ENCODE data around the gene FES. TPM values are rescaled to one million over a fixed set of nuclear protein-coding genes. Genes with fewer than 3 reads are reported as not detected.

The FES gene
- total RNA-seq, 2 experiments from 2014 or later = 3.2 to 3.3 TPM

GRCh38 chr15:90906181-90906849, 22.0 kb downstream of the FES start:
- H3K4me3 ChIP-seq (ENCODE audit: low read depth, low read length, poor library complexity, severe bottlenecking) = no peak overlapping the region
- H2AFZ ChIP-seq (ENCODE audit: low read length) = no peak overlapping the region
- no peak overlapping the region for H3K4me2 ChIP-seq (ENCODE audit: low read length)
- no peak for TF ChIP-seq EZH2phosphoT487 (IDR thresholded peaks at IDR 0.05; ENCODE audit: borderline replicate concordance, low read depth, low read length)
- no peak for TF ChIP-seq CTCF (conservative IDR thresholded peaks at IDR 0.05; ENCODE audit: low read length)
- H3K27ac ChIP-seq (ENCODE audit: low read depth, low read length, poor library complexity, severe bottlenecking) = no peak overlapping the region
- H3K4me1 ChIP-seq (ENCODE audit: insufficient read depth, low read length, poor library complexity, severe bottlenecking) = peaks cover 22% of the 10 kb centered on the region
- no TSS peak for BruUV-seq (replicated peaks)
- no peak for DNase-seq (ENCODE audit: low spot score)
- H3K36me3 ChIP-seq (ENCODE audit: insufficient read depth, low read length) = no peaks in the 10 kb centered on the region
- CTCF ChIA-PET (ENCODE audit: unreplicated experiment) = interaction anchor here (1.1 kb wide), 1 partner anchor 26 kb away, joined by 3 read pairs; the partner anchor contains the start of gene HDDC3
- POLR2A ChIA-PET = interaction anchor here (0.9 to 1.3 kb wide), 3 partner anchors 12 to 186 kb away, joined by 3 read pairs; no protein-coding TSS in a partner anchor
- no peaks in the 10 kb centered on the region for H3K9me2 ChIP-seq (ENCODE audit: insufficient read depth, low read length)
- H4K20me1 ChIP-seq (ENCODE audit: insufficient read depth, low read length) = no peaks in the 10 kb centered on the region
- intact Hi-C loops (cut with micrococcal nuclease; ENCODE audit: unreplicated experiment) = no loop called here
- H3K9me3 ChIP-seq (ENCODE audit: low read length) = no peaks in the 10 kb centered on the region
- no peaks in the 10 kb centered on the region for H3K79me2 ChIP-seq (ENCODE audit: insufficient read depth, low read depth, low read length)

GRCh38 chr15:90907051-90907660, 22.9 kb downstream of the FES start:
- no peak overlapping the region for H3K4me2 ChIP-seq (ENCODE audit: low read length)
- ChIA-PET CTCF (ENCODE audit: unreplicated experiment) (no interaction called here), POLR2A (interaction anchor here (0.9 kb wide), 1 partner anchor 16 kb away, joined by 3 read pairs; no protein-coding TSS in a partner anchor)
- no peaks in the 10 kb centered on the region for H3K36me3 ChIP-seq (ENCODE audit: insufficient read depth, low read length)
- H3K4me1 ChIP-seq (ENCODE audit: insufficient read depth, low read length, poor library complexity, severe bottlenecking) = peaks cover 14% of the 10 kb centered on the region
- BruUV-seq (replicated peaks) = no TSS peak
- TF ChIP-seq EZH2phosphoT487 (IDR thresholded peaks at IDR 0.05; ENCODE audit: borderline replicate concordance, low read depth, low read length) (no peak), CTCF (conservative IDR thresholded peaks at IDR 0.05; ENCODE audit: low read length) (no peak)
- H2AFZ ChIP-seq (ENCODE audit: low read length) = no peak overlapping the region
- H3K27ac ChIP-seq (ENCODE audit: low read depth, low read length, poor library complexity, severe bottlenecking) = no peak overlapping the region
- intact Hi-C loops (cut with micrococcal nuclease; ENCODE audit: unreplicated experiment) = no loop called here
- no peaks in the 10 kb centered on the region for H3K9me3 ChIP-seq (ENCODE audit: low read length)
- H3K4me3 ChIP-seq (ENCODE audit: low read depth, low read length, poor library complexity, severe bottlenecking) = no peak overlapping the region
- H4K20me1 ChIP-seq (ENCODE audit: insufficient read depth, low read length) = no peaks in the 10 kb centered on the region
- no peak for DNase-seq (ENCODE audit: low spot score)
- no peaks in the 10 kb centered on the region for H3K79me2 ChIP-seq (ENCODE audit: insufficient read depth, low read depth, low read length)
- H3K9me2 ChIP-seq (ENCODE audit: insufficient read depth, low read length) = no peaks in the 10 kb centered on the region

All from OCI-LY7 (cell line).